ENCODE data around the gene LRGUK. TPM values are rescaled to one million over a fixed set of nuclear protein-coding genes. Genes with fewer than 3 reads are reported as not detected.

LRGUK gene
- total RNA-seq, 3 donors from 2014 or later (not counting 1 experiment from before 2014, with no cell fraction given), result 0.90 to 1.7 (median 0.92) TPM

- Mint-ChIP-seq H3K27me3 (ENCODE audit: low read depth in 2 of 2) (peaks cover 23 to 41% of the 10 kb centered on the region in 2 donors), H3K4me3 (peak overlapping the region; percentile 76), H3K27ac (peak overlapping the region in 1 of 2 donors; percentile 25), H3K9me3 (no peaks in the 10 kb centered on the region), H3K4me1 (peaks cover 13 to 18% of the 10 kb centered on the region in 2 donors), H3K36me3 (no peaks in the 10 kb centered on the region)
- Histone ChIP-seq H3K27ac (ENCODE audit: low read length) (no peak overlapping the region), H3K4me1 (ENCODE audit: control insufficient read depth, insufficient read depth, low read length) (peaks cover 10% of the 10 kb centered on the region), H3K36me3 (ENCODE audit: control insufficient read depth, insufficient read depth, low read length) (no peaks in the 10 kb centered on the region), H3K27me3 (ENCODE audit: control insufficient read depth, insufficient read depth, low read length) (no peaks in the 10 kb centered on the region), H3K4me3 (ENCODE audit: low read length) (peak overlapping the region; percentile 45), H3K9me3 (ENCODE audit: control insufficient read depth, insufficient read depth, low read length) (no peaks in the 10 kb centered on the region)
- TF ChIP-seq CTCF (IDR thresholded peaks at IDR 0.05), result no peak
- ATAC-seq, result no peak
- 28% methylated on average over 6 of the region's 6 CpGs for WGBS (ENCODE audit: insufficient coverage)
- DNase-seq, result no peak
- intact Hi-C loops (cut with micrococcal nuclease), result loop anchor here (2.0 kb wide), 1 partner anchor 190 kb away; the partner anchor contains the start of gene SLC35B4
These were observed 559 bp upstream of the LRGUK start for GRCh38 chr7:134126596-134126965.

- H3K4me1 ChIP-seq (ENCODE audit: control insufficient read depth, insufficient read depth, low read length), result peaks cover 10% of the 10 kb centered on the region
- H3K27ac ChIP-seq (ENCODE audit: low read length), result no peak overlapping the region
- H3K27me3 Mint-ChIP-seq (ENCODE audit: low read depth in 2 of 2), result peaks cover 32% of the 10 kb centered on the region in 2 donors
- no peak for DNase-seq
- 68% methylated on average over 4 of the region's 5 CpGs for WGBS (ENCODE audit: insufficient coverage)
- H3K9me3 ChIP-seq (ENCODE audit: control insufficient read depth, insufficient read depth, low read length), result no peaks in the 10 kb centered on the region
- TF ChIP-seq CTCF (IDR thresholded peaks at IDR 0.05), result no peak
- peaks cover 13 to 14% of the 10 kb centered on the region in 2 donors for H3K4me1 Mint-ChIP-seq
- ATAC-seq, result no peak
- no peak overlapping the region for H3K27ac Mint-ChIP-seq
- no peaks in the 10 kb centered on the region for H3K36me3 ChIP-seq (ENCODE audit: control insufficient read depth, insufficient read depth, low read length)
- intact Hi-C loops (cut with micrococcal nuclease), result no loop called here
- peak overlapping the region; percentile 76 for H3K4me3 Mint-ChIP-seq
- H3K36me3 Mint-ChIP-seq, result no peaks in the 10 kb centered on the region
- H3K4me3 ChIP-seq (ENCODE audit: low read length), result no peak overlapping the region
- H3K9me3 Mint-ChIP-seq, result no peaks in the 10 kb centered on the region
- no peaks in the 10 kb centered on the region for H3K27me3 ChIP-seq (ENCODE audit: control insufficient read depth, insufficient read depth, low read length)
These were observed 1.7 kb downstream of the LRGUK start for GRCh38 chr7:134128829-134129228.

DNA sequence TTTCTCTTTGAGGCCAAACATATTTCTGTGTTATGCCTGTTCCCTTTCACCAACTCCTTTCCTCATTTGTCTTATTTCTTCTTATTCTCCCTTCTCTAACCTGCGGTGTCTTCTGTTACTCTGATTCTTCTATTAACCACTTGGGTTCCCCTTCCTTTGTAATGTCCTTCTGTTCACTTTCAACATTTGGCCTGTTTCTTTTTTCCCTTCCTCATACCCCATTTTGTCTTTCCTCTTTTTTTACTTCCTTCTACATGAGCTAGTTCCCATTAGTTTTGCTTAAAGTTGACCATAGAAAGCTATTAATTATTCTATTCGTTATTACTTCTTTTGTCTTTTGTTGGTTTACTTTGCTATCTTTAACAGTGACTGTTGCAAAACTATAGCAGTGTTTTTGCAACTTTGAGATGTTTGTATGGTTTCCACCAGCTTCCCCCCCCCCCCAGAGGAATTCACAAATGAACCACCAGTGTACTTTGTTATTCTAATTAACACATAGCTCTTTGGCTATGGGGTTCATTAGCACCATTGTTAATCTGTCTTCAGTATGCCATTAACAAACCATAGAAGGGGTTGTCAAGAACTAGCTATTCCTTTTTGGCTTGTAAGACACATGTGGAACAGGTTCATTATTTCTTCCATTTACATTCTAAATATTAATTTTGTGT is 2.9 kb downstream of the LRGUK start:
- peak overlapping the region; percentile 1 for H3K4me3 Mint-ChIP-seq
- intact Hi-C loops (cut with micrococcal nuclease), result no loop called here
- H3K27me3 ChIP-seq (ENCODE audit: control insufficient read depth, insufficient read depth, low read length), result no peaks in the 10 kb centered on the region
- no peak overlapping the region for H3K27ac Mint-ChIP-seq
- H3K4me1 Mint-ChIP-seq, result peaks cover 13 to 14% of the 10 kb centered on the region in 2 donors
- H3K27me3 Mint-ChIP-seq (ENCODE audit: low read depth in 2 of 2), result peaks cover 32 to 35% of the 10 kb centered on the region in 2 donors
- no peak for DNase-seq
- no peaks in the 10 kb centered on the region for H3K9me3 ChIP-seq (ENCODE audit: control insufficient read depth, insufficient read depth, low read length)
- no peaks in the 10 kb centered on the region for H3K9me3 Mint-ChIP-seq
- 58% methylated on average over 1 of the region's 2 CpGs for WGBS (ENCODE audit: insufficient coverage)
- no peak overlapping the region for H3K4me3 ChIP-seq (ENCODE audit: low read length)
- no peak overlapping the region for H3K27ac ChIP-seq (ENCODE audit: low read length)
- no peak for ATAC-seq
- peaks cover 10% of the 10 kb centered on the region for H3K4me1 ChIP-seq (ENCODE audit: control insufficient read depth, insufficient read depth, low read length)
- H3K36me3 ChIP-seq (ENCODE audit: control insufficient read depth, insufficient read depth, low read length), result no peaks in the 10 kb centered on the region
- TF ChIP-seq CTCF (IDR thresholded peaks at IDR 0.05), result no peak
- no peaks in the 10 kb centered on the region for H3K36me3 Mint-ChIP-seq

GRCh38 chr7:134134004-134134403 is 6.9 kb downstream of the LRGUK start:
- H3K4me1 Mint-ChIP-seq, result no peaks in the 10 kb centered on the region
- Histone ChIP-seq H3K4me1 (ENCODE audit: control insufficient read depth, insufficient read depth, low read length) (no peaks in the 10 kb centered on the region), H3K36me3 (ENCODE audit: control insufficient read depth, insufficient read depth, low read length) (no peaks in the 10 kb centered on the region), H3K9me3 (ENCODE audit: control insufficient read depth, insufficient read depth, low read length) (no peaks in the 10 kb centered on the region), H3K27ac (ENCODE audit: low read length) (no peak overlapping the region), H3K27me3 (ENCODE audit: control insufficient read depth, insufficient read depth, low read length) (no peaks in the 10 kb centered on the region), H3K4me3 (ENCODE audit: low read length) (no peak overlapping the region)
- intact Hi-C loops (cut with micrococcal nuclease), result no loop called here
- 84% methylated on average over 3 of the region's 3 CpGs for WGBS (ENCODE audit: insufficient coverage)
- TF ChIP-seq CTCF (IDR thresholded peaks at IDR 0.05), result no peak
- H3K27me3 Mint-ChIP-seq (ENCODE audit: low read depth in 2 of 2), result peaks cover 21 to 25% of the 10 kb centered on the region in 2 donors
- ATAC-seq (no peak), DNase-seq (no peak)
- no peak overlapping the region for H3K27ac Mint-ChIP-seq
- H3K4me3 Mint-ChIP-seq, result no peak overlapping the region
- H3K9me3 Mint-ChIP-seq, result no peaks in the 10 kb centered on the region
- no peaks in the 10 kb centered on the region for H3K36me3 Mint-ChIP-seq

Measured in natural killer cell (primary cell).